HG03196 (cell line): Measurements from ENCODE around the gene SLCO2A1.

Source experiments
- ATAC-seq: cut with Tn5 transposase; IDR thresholded peaks from one replicate; pipeline ENCODE4 v1.9.1; 2021; ENCODE audit not compliant: unreplicated experiment

Gene SLCO2A1

DNA sequence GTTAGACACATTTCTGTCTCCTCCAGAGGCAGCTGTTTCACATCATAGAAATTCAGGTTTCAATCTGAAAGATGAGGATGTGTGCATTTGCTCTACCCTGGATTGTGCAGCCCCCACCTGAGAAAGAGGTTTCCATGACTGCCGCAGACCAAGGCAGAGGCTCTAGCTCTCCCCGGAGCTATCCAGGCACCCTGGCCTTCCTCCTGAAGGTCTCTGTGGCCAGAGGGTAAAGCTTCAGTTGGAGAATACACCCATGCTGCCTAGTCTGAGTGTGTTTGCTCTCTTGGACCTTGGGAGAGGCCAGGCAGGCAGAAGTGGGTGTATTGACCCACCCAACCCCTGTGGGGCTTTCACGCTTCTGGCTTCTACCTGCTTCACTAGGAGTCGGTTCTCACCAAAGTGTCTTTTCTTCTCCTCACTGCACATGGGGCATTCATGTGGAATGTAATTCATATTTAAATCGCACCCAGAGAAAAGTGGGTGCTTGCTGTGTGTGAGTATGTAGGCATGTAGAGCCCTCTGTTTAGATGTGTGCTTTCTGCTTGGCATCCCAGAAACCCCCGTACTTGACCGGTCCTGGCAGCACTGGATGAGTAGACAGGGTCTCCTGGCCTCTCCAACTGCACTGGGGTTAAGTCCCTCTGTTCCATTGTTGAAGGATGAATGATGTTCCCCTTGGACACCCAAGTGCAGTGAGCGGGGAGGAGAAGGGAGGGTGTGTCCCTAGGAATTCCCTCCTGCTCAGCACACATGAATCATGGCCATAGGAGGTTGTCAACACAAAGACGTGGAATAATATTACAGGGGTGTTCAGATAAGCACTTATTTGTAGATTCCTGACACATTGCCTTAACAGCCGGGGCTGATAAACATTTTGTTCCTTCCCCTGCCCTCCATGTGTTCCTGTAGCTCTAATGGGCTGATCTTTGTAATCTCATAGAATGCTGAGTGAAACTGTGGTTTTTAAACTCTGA, 113.8 kb downstream of the SLCO2A1 start:
- no peak for ATAC-seq

- no peak for ATAC-seq
Observed at GRCh38 chr3:133914839-133915600, 114.7 kb downstream of the SLCO2A1 start.

- no peak for ATAC-seq
Observed at GRCh38 chr3:133910422-133910821, 119.3 kb downstream of the SLCO2A1 start.

DNA sequence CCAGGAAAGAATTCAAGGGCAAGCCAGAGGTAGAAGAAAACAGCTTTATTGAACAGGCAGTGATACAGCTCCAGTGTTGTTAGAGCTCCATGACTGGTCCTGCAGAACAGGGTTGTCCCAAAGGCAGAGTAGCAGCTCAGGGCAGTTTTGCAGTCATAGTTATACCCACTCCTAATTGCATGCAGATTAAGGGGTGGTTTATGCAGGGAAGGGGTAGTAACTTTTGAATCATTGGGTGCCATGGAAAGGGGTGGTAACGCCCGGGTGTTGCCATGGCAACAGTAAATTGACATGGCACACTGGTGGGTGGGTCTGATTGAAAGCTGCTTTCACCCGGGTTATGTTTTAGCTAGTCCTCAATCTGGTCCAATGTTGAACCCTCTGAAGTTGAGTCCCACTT, 124.3 kb downstream of the SLCO2A1 start:
- no peak for ATAC-seq

GRCh38 chr3:133901847-133902246, 127.9 kb downstream of the SLCO2A1 start:
- no peak for ATAC-seq

DNA sequence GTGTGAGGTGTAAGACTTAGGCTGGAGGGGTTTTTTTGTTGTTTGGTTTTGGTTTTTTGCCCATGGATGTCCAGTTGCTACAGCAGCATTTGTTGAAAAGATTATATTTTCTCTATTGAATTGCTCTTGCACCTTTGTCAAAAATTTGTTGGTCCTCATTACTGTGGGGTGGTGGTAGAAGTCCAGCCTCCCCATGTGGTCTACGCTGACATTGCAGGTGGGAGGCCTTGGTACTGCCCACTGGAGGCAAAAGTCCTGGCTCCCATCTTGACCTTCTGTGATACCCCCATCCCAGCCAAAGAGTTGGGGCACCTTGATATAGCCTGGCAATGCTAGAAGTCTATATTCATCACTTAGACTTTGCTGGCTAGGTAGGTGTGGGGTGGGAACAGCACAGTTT, 128.6 kb downstream of the SLCO2A1 start:
- no peak for ATAC-seq

DNA sequence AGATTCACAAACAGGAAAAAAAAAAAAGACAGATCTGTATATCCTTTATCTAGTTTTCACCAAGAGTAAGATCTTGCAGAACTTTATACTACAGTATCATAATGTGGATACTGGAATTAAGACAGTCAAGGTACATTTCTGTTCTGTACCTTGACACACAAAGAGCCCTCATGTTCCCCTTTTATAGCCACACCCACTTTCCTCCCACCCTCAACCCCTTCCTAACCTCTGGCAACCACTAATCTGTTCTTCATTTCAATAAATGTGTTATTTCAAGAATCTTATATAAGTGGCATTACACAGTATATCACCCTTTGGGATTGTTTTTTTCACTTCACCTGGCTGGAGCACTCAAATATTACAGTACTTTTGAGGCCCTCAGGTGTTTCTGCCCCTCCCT, 130.4 kb downstream of the SLCO2A1 start:
- no peak for ATAC-seq

DNA sequence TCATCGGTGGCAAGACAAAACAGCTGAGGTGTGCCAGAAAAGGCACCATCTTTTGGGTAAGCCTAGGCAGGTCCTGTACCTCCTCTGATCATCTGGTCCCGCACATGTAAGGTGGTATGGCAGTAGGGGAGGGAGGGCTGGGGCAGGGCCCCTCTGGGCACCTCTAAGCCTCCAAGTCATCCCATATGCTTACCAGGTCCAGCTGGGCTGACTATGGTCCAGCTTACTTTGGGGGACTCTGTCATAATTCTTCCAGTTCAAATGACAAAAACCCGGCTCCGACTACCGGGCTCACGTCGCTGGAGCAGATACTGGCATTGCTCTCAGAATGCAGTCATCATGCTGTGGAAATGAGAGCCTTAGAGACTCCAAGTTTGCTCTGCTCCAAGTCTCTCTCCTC, 132.2 kb downstream of the SLCO2A1 start:
- ATAC-seq = no peak

DNA sequence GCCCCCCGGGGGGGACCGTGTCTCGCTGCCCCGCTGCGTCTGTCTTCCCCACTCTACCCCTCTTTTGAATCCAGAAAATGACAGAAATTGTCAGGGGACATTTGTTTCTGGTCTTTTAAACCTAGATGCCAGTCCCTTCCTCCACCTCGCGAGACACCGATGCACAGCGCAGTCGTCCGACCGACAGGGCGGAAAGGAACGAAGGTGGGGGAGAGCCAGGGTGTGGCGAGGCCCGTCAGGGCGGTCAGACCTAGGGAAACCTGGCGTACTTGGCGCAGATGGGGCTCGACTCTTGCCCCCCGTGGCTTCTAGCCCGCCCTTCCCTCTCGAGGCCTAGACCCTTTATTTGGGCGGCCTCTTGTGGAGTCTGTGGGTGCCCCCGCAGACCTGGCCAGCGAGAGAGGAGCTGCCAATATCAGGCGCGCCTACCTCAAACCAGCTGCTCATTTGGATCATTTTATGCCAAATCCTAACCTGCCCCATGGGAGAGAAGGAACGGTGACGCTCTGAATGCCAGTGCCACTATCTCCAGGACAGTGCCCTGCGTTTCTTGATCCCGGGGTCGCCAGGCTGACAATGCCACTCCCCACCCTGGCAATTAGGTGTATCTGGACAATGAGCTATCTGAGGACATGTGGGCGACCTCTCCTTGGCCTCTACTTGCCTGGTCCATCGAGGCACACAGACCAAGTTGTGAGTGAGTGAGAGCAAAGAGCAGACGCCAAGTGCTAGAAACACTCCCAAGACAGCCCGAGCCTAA, 133.5 kb downstream of the SLCO2A1 start:
- ATAC-seq = no peak

GRCh38 chr3:133895208-133896001, 134.3 kb downstream of the SLCO2A1 start, which contains the start of gene RAB6B:
Gene RAB6B (minus strand): TSS chr3:133895882. CDS start chr3:133895466, 416 bp downstream.
- no peak for ATAC-seq

DNA sequence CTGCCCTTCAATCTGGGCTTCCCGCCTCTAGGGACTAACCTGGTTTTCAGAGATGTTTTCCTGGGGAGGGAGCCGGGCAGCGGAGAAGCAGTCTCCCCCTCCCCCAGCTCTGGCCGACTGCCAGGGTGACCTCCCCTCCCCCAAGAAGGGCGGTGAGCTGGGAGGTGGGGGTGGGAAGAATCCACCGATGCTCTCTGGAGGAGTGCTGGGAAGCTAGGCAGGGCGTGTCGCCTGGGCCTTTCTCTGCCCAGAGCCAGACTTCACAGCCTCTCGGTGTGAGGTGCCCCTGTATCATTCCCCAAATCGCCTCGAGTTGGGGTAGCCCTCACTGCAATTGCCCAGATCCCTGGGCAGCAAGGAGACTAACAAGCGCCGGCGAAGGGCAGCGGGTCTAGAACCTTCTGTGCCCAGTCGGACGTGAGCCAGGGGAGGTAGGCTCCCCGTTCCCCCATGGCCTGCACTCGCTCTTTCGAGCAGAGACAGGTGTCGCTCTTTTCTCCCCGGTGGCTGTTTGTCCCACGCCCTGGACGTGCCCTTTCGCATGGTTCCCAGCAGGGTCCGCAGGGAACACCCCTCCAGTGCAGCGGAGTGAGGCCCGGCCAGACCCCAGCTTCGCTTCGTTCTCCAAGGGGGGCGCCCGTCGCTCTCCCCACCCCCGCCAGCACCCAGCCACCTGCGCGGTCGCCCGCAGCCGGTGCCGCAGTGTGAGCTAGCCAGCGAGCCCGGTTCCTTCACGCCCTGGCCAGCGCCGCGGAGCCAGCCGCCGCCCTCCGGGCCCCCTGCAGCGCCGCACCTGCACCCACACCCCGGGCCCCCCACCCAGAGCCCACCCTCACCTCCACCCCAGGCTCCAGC, 135.1 kb downstream of the SLCO2A1 start:
- no peak for ATAC-seq

- ATAC-seq = no peak
Observed at GRCh38 chr3:133893683-133894352, 135.9 kb downstream of the SLCO2A1 start.

DNA sequence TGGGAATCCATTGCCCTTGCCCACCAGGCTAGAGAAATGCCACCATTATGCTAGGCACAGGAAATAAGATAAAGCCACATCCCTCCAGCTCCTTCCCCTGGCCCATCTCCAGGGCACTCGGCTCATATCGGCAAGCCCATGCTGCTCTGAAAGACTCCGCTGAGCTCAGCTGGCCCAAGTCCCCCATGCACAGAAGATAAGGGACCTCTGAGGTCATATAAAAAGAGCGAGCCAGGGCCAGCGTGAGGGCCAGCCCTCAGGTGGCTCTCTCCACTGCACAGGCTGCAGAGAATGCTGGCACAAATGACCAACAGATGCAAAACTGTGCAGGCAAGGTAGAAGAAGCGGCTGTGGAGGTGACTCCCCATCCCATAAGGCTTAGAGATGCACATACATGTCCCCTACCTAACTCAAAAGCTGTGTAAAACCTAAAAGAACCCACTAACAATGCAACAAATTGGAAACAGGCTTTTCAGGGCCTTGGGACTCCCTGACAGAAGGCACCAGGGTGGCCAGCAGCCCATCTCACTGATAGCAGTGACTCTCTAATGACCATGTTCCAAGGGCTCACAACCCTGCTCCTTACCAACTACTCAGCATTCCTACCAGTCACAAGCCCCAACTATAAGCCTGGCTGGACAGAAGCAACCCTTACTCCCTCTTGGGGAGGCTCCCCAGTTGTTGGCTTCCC, 137.0 kb downstream of the SLCO2A1 start:
- ATAC-seq = no peak

DNA sequence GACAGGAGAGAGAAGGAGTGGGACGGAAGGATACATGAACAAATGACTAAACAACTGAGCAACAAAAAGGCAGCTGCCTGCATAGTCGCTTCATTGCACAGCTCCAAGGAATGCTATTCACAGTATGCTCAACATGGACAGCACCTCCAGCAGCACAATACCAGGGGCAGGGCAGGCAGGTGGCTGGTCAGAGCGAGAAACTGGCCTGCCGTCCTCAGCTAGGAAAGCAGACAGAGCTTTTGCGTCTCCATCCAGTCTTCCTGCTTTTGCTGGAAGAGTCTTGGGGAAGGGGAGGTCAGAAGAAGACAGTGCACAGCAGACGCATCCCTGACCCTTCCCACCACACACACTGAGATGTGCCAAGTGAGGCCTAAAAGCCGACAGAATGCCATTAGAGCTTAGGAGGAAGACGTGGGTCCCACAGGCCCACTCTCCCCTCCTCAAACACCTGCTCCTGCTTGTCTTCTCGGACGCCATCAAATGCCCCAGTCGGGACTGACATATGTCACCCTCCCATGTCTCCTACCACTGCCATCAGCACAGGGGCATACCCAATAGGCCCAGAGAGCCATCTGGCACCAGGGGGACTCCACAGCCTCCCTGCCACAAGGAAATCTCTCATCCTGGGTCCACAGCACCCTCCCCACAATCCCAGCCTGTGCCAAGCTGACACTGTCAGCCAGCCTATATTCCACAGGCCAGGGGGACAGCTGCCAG, 137.9 kb downstream of the SLCO2A1 start:
- ATAC-seq = no peak

GRCh38 chr3:133890972-133891644, 138.6 kb downstream of the SLCO2A1 start:
- ATAC-seq = no peak

DNA sequence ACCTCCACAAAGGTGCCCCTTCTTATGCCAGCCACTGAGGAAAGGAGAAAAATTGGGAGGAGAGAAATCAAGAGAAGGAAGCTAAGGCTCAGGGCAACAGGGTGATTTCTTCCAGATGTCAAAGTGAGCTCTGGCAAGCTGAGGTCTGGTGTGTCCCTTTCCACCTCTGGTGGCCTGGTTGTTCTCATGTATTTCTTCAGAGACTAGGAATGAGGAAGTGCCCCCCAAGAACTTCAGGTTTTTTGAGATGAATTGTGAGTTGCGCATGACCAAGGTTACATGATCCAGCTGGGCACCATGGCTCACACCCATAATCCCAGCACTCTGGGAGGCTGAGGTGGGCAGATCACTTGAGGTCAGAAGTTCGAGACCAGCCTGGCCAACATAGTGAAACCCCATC, 139.7 kb downstream of the SLCO2A1 start:
- ATAC-seq = no peak

DNA sequence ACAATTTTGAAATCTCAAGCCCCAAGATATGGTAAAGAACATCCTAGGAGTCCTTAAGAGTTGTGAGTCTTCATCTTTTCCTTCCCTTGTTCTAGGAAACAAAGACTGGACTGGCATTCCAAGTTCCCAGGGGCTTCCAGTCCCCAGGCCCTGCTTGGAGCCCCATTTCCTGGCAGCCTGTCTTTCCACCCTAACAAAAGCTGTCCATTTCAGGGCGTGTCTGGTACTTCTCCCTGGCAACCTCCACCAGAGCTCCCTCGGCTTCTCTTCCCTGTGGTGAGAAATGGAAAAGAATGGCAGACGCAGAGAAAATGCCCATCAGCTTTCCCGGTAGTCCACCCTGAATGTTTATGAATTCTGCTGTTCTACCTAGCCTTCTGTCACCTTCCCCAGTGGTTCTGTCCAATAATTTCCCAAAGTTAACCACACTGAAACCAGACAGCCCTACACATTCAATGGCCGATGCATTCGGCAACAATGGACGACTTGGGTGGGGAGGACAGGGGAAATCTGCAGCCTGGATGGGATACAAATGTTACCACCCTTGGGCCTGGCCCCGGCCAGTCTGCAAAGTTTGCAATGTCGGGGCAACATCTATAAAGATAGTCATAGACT, 140.9 kb downstream of the SLCO2A1 start:
- no peak for ATAC-seq
